ENCODE measurements around the gene PIP5K1C.
"Not testable (repeated sequence)": the region's sequence is repeated elsewhere in the genome, so short reads cannot be mapped to it uniquely, and the experiment has no call there.

Gene PIP5K1C

GRCh38 chr19:3673506-3674439 is 26.5 kb downstream of the PIP5K1C start:
- DNase-seq = no peak

DNA sequence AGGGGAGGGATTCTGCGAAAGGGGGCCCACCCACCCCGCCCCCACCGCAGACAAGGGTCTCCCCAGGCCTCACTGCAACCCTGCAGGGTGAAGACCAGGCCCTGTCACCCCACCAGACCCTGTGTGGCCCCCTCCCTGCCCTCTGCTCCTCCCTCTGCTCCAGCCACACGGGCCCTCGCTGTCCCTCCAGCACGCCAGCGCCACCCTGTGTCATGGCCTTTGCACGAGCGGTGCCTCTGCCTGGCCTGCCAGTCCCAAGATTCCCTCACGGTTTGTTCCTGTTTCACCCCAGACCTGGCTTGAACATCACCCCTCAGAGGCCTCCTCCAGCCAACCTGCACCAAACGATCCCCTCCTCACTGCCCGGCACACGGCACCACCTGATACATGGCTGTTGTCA is 27.3 kb downstream of the PIP5K1C start:
- DNase-seq = no peak

DNA sequence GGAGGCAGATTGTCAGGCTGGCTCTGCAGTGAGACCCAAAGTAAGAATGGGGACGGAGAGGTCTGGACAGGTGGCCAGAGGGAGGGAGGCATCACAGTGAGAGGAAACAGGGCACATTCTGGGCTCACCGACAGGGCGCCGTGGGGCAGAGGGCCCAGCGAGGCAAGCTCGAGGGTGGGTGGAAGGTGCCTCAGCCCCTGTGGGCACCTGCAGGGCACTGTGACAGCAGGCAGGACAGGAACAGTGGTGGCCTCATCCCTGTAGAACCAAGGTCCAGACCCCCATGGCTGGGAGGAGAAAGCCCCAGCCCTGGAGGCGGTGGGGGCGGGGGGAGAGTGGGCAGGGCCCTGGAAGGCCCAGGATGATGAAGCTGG is 27.7 kb downstream of the PIP5K1C start:
- no peak for DNase-seq

- DNase-seq = no peak
Measured at GRCh38 chr19:3671680-3672574, 28.3 kb downstream of the PIP5K1C start.

- DNase-seq = no peak
Measured at GRCh38 chr19:3670796-3671679, 29.2 kb downstream of the PIP5K1C start.

DNA sequence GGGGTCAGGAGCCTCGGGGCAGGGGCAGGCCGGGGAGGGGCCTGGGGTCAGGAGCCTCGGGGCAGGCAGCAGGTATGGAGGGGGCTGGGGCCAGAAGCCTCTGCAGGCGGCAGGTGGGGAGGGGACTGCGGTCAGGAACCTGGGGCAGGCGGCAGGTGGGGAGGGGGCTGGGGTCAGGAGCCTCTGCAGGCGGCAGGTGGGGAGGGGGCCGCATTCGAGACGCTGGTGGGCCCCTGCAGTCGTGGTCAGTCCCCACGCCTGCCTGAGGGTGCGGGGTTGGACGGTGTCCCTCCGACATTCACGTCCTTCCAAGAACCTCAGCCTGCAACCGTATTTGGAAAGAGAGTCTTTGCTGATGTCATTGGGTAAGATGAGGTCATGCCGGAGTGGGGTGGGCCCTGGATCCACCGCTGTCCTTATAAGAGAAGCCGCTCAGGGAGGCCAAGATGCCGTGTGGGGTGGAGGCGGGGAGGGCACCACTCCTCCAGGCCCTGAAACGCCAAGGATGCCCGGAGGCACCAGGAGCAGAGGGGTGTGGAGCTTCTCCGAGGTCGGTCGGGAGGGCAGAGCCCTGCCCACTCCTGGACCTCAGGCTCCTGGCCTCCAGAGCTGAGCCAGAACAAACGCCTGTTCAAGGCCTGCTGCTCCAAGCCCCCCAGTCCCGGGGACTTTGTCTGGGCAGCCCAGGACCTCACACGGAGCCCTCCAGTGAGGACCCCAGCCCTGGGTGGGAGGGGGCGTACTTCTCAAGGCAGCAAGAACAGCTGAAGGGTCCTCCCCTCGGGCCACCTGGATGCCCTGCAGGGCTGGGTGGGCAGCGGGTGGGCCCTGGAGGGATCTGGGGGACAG is 30.1 kb downstream of the PIP5K1C start:
- DNase-seq = no peak

DNA sequence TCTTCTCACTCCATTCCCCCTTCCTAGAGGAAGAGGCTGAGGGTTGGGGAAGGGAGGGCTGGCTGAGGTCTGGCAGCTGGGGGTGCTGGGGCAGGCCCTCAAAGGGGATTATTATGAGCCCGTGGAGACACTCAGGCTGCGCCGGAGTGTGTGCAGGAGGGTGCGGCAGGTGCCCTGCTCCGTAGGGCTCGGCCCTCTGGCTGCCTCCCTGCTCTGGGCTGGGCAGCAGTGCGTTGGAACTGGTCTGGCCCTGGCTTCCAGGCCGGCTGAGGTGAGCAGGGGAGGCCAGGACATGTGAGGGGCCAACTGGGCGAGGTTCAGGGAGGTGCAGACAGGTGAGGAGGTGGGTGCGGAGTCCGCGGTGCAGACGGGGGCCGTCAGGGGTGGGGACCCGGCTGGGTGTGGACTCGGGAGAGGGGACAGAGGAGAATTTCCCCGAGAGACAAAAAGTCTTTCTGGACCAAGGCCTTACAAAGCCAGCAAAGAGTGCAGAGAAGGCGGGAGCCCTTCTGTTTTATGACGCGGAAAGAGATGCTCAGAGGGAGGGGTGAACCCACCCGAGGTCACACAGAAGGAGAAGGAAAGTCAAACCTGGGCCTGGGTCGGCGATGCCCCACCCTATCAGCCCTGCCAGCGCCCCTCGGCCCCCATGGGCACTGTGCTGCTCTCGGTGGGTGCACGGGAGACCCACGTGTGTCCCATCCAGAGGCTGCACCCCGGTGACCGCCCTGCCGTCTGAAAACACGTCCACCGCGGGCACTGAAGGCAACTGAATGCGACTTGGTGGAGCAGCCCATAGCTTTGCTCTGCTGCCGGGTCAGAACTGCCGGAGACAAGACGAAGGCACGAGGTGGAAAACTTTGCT is 31.0 kb downstream of the PIP5K1C start:
- DNase-seq = no peak

- DNase-seq = no peak
Measured at GRCh38 chr19:3668331-3669081, 31.8 kb downstream of the PIP5K1C start.

DNA sequence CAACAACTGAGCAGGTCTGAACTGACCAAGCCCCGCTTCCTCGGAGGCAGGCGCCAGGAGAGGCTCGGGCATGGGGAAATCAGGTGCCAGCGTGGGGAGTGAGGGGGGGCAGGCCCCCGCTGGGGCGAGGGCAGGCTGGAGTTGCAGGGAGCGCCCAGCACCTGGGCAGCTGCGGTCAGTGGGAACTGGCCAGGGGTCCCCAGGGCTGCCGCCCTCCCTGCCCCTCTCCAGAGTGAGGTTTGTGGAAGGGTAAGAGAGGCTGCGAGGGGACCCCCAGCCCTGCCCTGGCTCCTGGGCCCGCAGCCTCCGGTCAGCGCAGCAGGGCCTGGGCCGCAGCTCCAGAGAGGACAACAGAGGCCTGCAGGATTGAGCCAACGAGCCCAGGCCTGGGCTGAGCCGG is 32.5 kb downstream of the PIP5K1C start:
- no peak for DNase-seq

- no peak for DNase-seq
Measured at GRCh38 chr19:3667037-3667638, 33.1 kb downstream of the PIP5K1C start.

DNA sequence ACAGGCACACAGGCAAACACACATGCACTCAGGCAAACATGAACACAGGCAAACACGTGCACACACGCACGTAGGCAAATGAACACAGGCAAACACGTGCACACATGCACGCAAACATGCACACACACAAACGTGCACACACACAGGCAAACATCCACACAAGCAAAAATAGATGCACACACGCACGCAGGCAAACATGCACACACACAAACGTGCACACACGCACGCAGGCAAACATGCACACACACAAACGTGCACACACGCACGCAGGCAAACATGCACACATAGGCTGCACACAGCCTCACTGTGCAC is 33.8 kb downstream of the PIP5K1C start:
- not testable (repeated sequence) for DNase-seq

DNA sequence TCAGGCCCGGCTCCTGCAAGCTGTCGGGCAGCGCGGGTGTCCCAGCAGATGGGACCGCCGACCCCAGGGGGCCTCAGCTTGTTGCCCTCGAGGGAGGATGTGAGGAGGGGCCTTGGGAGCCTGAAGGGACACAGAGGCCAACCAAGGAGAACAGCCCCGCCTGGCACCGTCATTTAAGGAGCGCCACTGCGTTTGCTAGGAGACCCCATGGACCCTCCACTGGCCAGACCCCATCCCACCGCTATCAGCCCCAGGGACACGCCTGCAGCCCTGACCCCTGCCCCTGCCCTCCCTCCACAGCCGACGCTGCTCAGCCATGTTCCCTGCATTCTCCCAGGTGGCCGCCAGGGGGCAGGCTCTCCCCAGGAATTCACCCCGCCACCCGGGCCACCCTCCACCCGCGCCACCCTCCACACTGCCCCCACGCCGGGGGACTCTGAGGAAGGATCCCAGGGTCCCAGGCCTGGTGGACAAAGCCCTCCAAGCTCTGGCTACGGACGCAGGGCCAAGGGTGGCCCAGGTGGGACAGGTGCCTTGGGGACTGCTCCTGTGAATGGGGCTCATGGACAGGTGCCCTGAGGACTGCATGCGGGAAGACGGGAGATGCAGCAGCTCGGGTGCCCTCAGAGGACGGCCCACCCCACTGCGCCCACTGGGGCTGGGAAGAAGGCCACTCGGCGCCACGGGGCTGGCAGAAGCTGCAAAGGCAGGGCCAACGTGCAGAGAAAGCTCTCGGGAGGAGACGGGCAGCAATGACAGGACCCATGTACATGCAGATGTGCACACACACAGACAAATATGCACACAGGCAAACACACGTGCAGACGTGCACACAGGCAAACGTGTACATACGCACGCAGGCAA is 34.4 kb downstream of the PIP5K1C start:
- no peak for DNase-seq

- no peak for DNase-seq
Measured at GRCh38 chr19:3664879-3665642, 35.2 kb downstream of the PIP5K1C start.

GRCh38 chr19:3663838-3664237 is 36.4 kb downstream of the PIP5K1C start:
- DNase-seq = no peak

DNA sequence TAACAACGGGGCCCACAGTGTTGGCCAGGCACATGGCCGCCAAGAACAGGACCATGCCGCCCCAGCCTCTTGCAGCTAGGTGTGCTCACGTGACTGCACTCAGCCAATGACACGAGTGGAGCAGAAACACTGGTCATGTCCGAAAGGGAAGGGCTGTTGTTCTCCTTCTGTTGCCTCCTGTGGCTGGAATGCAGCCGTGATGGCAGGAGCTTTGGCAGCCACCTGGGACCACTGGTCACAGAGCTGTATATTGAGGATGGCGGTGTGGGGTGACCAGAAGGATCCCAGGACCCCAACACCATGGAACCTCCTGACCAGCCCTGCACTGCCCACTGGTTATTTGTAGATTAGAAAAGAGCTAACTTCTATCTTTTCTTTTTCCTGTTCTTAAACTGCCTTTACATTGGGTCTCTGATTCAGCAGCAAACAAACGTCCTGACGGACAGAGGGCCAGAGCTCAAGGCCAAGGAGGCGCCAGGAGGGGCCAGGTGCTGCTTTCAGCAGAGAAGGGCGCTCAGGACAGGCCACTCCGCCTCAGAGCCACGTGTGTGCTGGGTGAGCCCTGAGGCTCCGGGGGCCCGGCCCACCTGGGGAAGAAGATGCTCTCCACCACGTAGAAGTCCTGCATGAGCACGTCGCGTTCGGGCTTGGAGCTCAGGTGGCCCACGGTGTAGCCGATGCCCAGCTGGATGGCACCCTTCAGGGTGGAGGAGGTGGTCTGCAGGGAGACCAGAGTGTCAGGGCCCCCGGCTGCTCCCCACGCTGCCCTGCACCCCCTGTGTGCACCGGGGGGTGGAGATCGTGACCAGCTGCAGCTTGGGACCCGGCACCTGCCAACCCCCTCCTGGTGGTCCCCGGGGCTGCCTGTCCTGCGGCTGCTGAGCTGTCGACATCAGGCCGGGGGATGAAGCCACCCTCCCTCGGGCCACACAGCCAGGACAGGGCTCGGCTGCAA is 38.7 kb downstream of the PIP5K1C start:
- no peak for DNase-seq

GRCh38 chr19:3660493-3661219 is 39.6 kb downstream of the PIP5K1C start:
- DNase-seq = no peak

Data from NCI-H1930 (cell line).